ENCODE data around the gene SLFN5.
"Not testable (repeated sequence)": the region's sequence is repeated elsewhere in the genome, so short reads cannot be mapped to it uniquely, and the experiment has no call there.

The SLFN5 gene

GRCh38 chr17:35293151-35293847, 50.4 kb downstream of the SLFN5 start:
- no peak for DNase-seq

GRCh38 chr17:35294756-35295155, 51.9 kb downstream of the SLFN5 start:
- DNase-seq = no peak

GRCh38 chr17:35295686-35296085, 52.8 kb downstream of the SLFN5 start:
- no peak for DNase-seq

- no peak for DNase-seq
Observed at GRCh38 chr17:35297666-35298065, 54.8 kb downstream of the SLFN5 start.

- DNase-seq = no peak
Observed at GRCh38 chr17:35298639-35299038, 55.8 kb downstream of the SLFN5 start.

GRCh38 chr17:35299135-35299534, 56.3 kb downstream of the SLFN5 start:
- DNase-seq = no peak

GRCh38 chr17:35309345-35309744, 66.5 kb downstream of the SLFN5 start:
- not testable (repeated sequence) for DNase-seq

GRCh38 chr17:35312346-35312745, 69.5 kb downstream of the SLFN5 start:
- DNase-seq = no peak

GRCh38 chr17:35312790-35313711, 70.2 kb downstream of the SLFN5 start:
- DNase-seq = peak; percentile 90 to 95

GRCh38 chr17:35313875-35314409, 71.1 kb downstream of the SLFN5 start:
- DNase-seq = peak in 1 of 2 donors; percentile 28

- no peak for DNase-seq
Observed at GRCh38 chr17:35314415-35315216, 71.7 kb downstream of the SLFN5 start.

GRCh38 chr17:35315283-35315682, 72.4 kb downstream of the SLFN5 start:
- DNase-seq = no peak

GRCh38 chr17:35315971-35316370, 73.1 kb downstream of the SLFN5 start:
- no peak for DNase-seq

GRCh38 chr17:35322749-35323148, 79.9 kb downstream of the SLFN5 start:
- no peak for DNase-seq

All from CD4-positive, alpha-beta T cell treated with Interferon alpha-2 for 1 hour (primary cell).